ENCODE measurements around the gene SCEL. TPM values are rescaled to one million over a fixed set of nuclear protein-coding genes. Genes with fewer than 3 reads are reported as not detected.

Gene SCEL
- total RNA-seq, 2 experiments from 2014 or later = not detected

- Mint-ChIP-seq H3K4me1 (ENCODE audit: low read depth) (peaks cover 14% of the 10 kb centered on the region), H3K36me3 (ENCODE audit: low read depth) (no peaks in the 10 kb centered on the region), H3K27me3 (peaks cover 3% of the 10 kb centered on the region), H3K27ac (no peak overlapping the region), H3K4me3 (no peak overlapping the region), H3K9me3 (no peaks in the 10 kb centered on the region)
- Histone ChIP-seq H3K27me3 (ENCODE audit: control insufficient read depth in 1 of 2, insufficient read depth in 2 of 2, low read length in 2 of 2) (no peaks in the 10 kb centered on the region), H3K27ac (ENCODE audit: low read depth in 1 of 2, low read length in 2 of 2) (no peak overlapping the region), H3K4me1 (ENCODE audit: insufficient read depth, low read length) (no peaks in the 10 kb centered on the region), H3K36me3 (ENCODE audit: insufficient read depth, low read length) (no peaks in the 10 kb centered on the region), H3K9me3 (ENCODE audit: control insufficient read depth in 1 of 2, insufficient read depth in 1 of 2, low read length in 2 of 2) (no peaks in the 10 kb centered on the region), H3K4me3 (ENCODE audit: low read length) (no peak overlapping the region)
- ChIA-PET CTCF (no interaction called here), POLR2A (no interaction called here)
- TF ChIP-seq CTCF (IDR thresholded peaks at IDR 0.05) = no peak
- no peak for ATAC-seq (ENCODE audit: poor library complexity)
- intact Hi-C loops (cut with DNase I, micrococcal nuclease) = no loop called here
- DNase-seq = no peak
These were observed 24.0 kb upstream of the SCEL start for GRCh38 chr13:77511552-77511951.

- H3K27ac Mint-ChIP-seq = no peak overlapping the region
- ChIA-PET CTCF (no interaction called here), POLR2A (no interaction called here)
- Histone ChIP-seq H3K4me1 (ENCODE audit: insufficient read depth, low read length) (no peaks in the 10 kb centered on the region), H3K4me3 (ENCODE audit: low read length) (no peak overlapping the region), H3K27me3 (ENCODE audit: control insufficient read depth in 1 of 2, insufficient read depth in 2 of 2, low read length in 2 of 2) (no peaks in the 10 kb centered on the region), H3K27ac (ENCODE audit: low read depth in 1 of 2, low read length in 2 of 2) (no peak overlapping the region), H3K36me3 (ENCODE audit: insufficient read depth, low read length) (no peaks in the 10 kb centered on the region), H3K9me3 (ENCODE audit: control insufficient read depth in 1 of 2, insufficient read depth in 1 of 2, low read length in 2 of 2) (no peaks in the 10 kb centered on the region)
- ATAC-seq (ENCODE audit: poor library complexity) (no peak), DNase-seq (no peak)
- H3K4me3 Mint-ChIP-seq = no peak overlapping the region
- H3K4me1 Mint-ChIP-seq (ENCODE audit: low read depth) = peaks cover 13% of the 10 kb centered on the region
- peaks cover 3% of the 10 kb centered on the region for H3K27me3 Mint-ChIP-seq
- intact Hi-C loops (cut with DNase I, micrococcal nuclease) = no loop called here
- TF ChIP-seq CTCF (IDR thresholded peaks at IDR 0.05) = no peak
- H3K36me3 Mint-ChIP-seq (ENCODE audit: low read depth) = no peaks in the 10 kb centered on the region
- no peaks in the 10 kb centered on the region for H3K9me3 Mint-ChIP-seq
These were observed 21.7 kb upstream of the SCEL start for GRCh38 chr13:77513719-77514335.

- H3K36me3 ChIP-seq (ENCODE audit: insufficient read depth, low read length) = no peaks in the 10 kb centered on the region
- DNase-seq = no peak
- no peaks in the 10 kb centered on the region for H3K36me3 Mint-ChIP-seq (ENCODE audit: low read depth)
- intact Hi-C loops (cut with DNase I, micrococcal nuclease) = no loop called here
- ATAC-seq (ENCODE audit: poor library complexity) = no peak
- H3K4me3 ChIP-seq (ENCODE audit: low read length) = no peak overlapping the region
- CTCF ChIA-PET = no interaction called here
- H3K27ac ChIP-seq (ENCODE audit: low read depth in 1 of 2, low read length in 2 of 2) = no peak overlapping the region
- H3K4me3 Mint-ChIP-seq = no peak overlapping the region
- no peaks in the 10 kb centered on the region for H3K9me3 ChIP-seq (ENCODE audit: control insufficient read depth in 1 of 2, insufficient read depth in 1 of 2, low read length in 2 of 2)
- peaks cover 3% of the 10 kb centered on the region for H3K27me3 Mint-ChIP-seq
- no peaks in the 10 kb centered on the region for H3K4me1 ChIP-seq (ENCODE audit: insufficient read depth, low read length)
- H3K27ac Mint-ChIP-seq = no peak overlapping the region
- POLR2A ChIA-PET = no interaction called here
- H3K4me1 Mint-ChIP-seq (ENCODE audit: low read depth) = peaks cover 8% of the 10 kb centered on the region
- TF ChIP-seq CTCF (IDR thresholded peaks at IDR 0.05) = no peak
- no peaks in the 10 kb centered on the region for H3K9me3 Mint-ChIP-seq
- H3K27me3 ChIP-seq (ENCODE audit: control insufficient read depth in 1 of 2, insufficient read depth in 2 of 2, low read length in 2 of 2) = no peaks in the 10 kb centered on the region
These were observed 21.2 kb upstream of the SCEL start for GRCh38 chr13:77514336-77514726.

All from CD4-positive, alpha-beta T cell (primary cell).